Measurements from ENCODE around the gene CPZ. TPM values are rescaled to one million over a fixed set of nuclear protein-coding genes. Genes with fewer than 3 reads are reported as not detected.

CPZ gene
- total RNA-seq, 1 experiment from 2014 or later: not detected

- no peaks in the 10 kb centered on the region for H3K4me1 Mint-ChIP-seq (ENCODE audit: low read depth, unreplicated experiment)
- BruUV-seq (replicated peaks): no TSS peak
- no peak overlapping the region for H3K27ac Mint-ChIP-seq (ENCODE audit: unreplicated experiment)
- H3K27me3 Mint-ChIP-seq (ENCODE audit: unreplicated experiment): peaks cover 77% of the 10 kb centered on the region
- CTCF ChIA-PET: no interaction called here
- H3K9me3 Mint-ChIP-seq (ENCODE audit: low read depth, unreplicated experiment): no peaks in the 10 kb centered on the region
- TF ChIP-seq CTCF (IDR thresholded peaks at IDR 0.05; ENCODE audit: unreplicated experiment): no peak
- intact Hi-C loops (cut with micrococcal nuclease; ENCODE audit: unreplicated experiment): loop anchor here (10.0 kb wide), 1 partner anchor 405 kb away; no protein-coding TSS in a partner anchor
- no peaks in the 10 kb centered on the region for H3K36me3 Mint-ChIP-seq (ENCODE audit: insufficient read depth, unreplicated experiment)
- H3K4me3 Mint-ChIP-seq (ENCODE audit: low read depth, unreplicated experiment): no peak overlapping the region
- DNase-seq: no peak
Measured at GRCh38 chr4:8589823-8590545, 2.6 kb upstream of the CPZ start.

GRCh38 chr4:8590546-8590880 lies 2.1 kb upstream of the CPZ start:
- no TSS peak for BruUV-seq (replicated peaks)
- Mint-ChIP-seq H3K4me1 (ENCODE audit: low read depth, unreplicated experiment) (no peaks in the 10 kb centered on the region), H3K36me3 (ENCODE audit: insufficient read depth, unreplicated experiment) (no peaks in the 10 kb centered on the region), H3K4me3 (ENCODE audit: low read depth, unreplicated experiment) (no peak overlapping the region), H3K27me3 (ENCODE audit: unreplicated experiment) (peaks cover 72% of the 10 kb centered on the region), H3K27ac (ENCODE audit: unreplicated experiment) (no peak overlapping the region), H3K9me3 (ENCODE audit: low read depth, unreplicated experiment) (no peaks in the 10 kb centered on the region)
- intact Hi-C loops (cut with micrococcal nuclease; ENCODE audit: unreplicated experiment): no loop called here
- no peak for DNase-seq
- CTCF ChIA-PET: no interaction called here
- no peak for TF ChIP-seq CTCF (IDR thresholded peaks at IDR 0.05; ENCODE audit: unreplicated experiment)

GRCh38 chr4:8591114-8591513 lies 1.5 kb upstream of the CPZ start:
- H3K4me3 Mint-ChIP-seq (ENCODE audit: low read depth, unreplicated experiment): no peak overlapping the region
- H3K27me3 Mint-ChIP-seq (ENCODE audit: unreplicated experiment): peaks cover 66% of the 10 kb centered on the region
- CTCF ChIA-PET: no interaction called here
- H3K9me3 Mint-ChIP-seq (ENCODE audit: low read depth, unreplicated experiment): no peaks in the 10 kb centered on the region
- no peak for DNase-seq
- intact Hi-C loops (cut with micrococcal nuclease; ENCODE audit: unreplicated experiment): no loop called here
- H3K4me1 Mint-ChIP-seq (ENCODE audit: low read depth, unreplicated experiment): no peaks in the 10 kb centered on the region
- H3K36me3 Mint-ChIP-seq (ENCODE audit: insufficient read depth, unreplicated experiment): no peaks in the 10 kb centered on the region
- H3K27ac Mint-ChIP-seq (ENCODE audit: unreplicated experiment): no peak overlapping the region
- TF ChIP-seq CTCF (IDR thresholded peaks at IDR 0.05; ENCODE audit: unreplicated experiment): no peak
- BruUV-seq (replicated peaks): no TSS peak

- no peaks in the 10 kb centered on the region for H3K4me1 Mint-ChIP-seq (ENCODE audit: low read depth, unreplicated experiment)
- DNase-seq: no peak
- TF ChIP-seq CTCF (IDR thresholded peaks at IDR 0.05; ENCODE audit: unreplicated experiment): no peak
- H3K9me3 Mint-ChIP-seq (ENCODE audit: low read depth, unreplicated experiment): no peaks in the 10 kb centered on the region
- peaks cover 59% of the 10 kb centered on the region for H3K27me3 Mint-ChIP-seq (ENCODE audit: unreplicated experiment)
- H3K4me3 Mint-ChIP-seq (ENCODE audit: low read depth, unreplicated experiment): no peak overlapping the region
- CTCF ChIA-PET: interaction anchor here (0.5 kb wide), 1 partner anchor 1870 kb away, joined by 4 read pairs; no protein-coding TSS in a partner anchor
- H3K27ac Mint-ChIP-seq (ENCODE audit: unreplicated experiment): no peak overlapping the region
- no TSS peak for BruUV-seq (replicated peaks)
- intact Hi-C loops (cut with micrococcal nuclease; ENCODE audit: unreplicated experiment): no loop called here
- no peaks in the 10 kb centered on the region for H3K36me3 Mint-ChIP-seq (ENCODE audit: insufficient read depth, unreplicated experiment)
Measured at GRCh38 chr4:8591626-8592365, 769 bp upstream of the CPZ start.

All from Calu3 (cell line).